ENCODE results near the gene ANKRD55. TPM values are rescaled to one million over a fixed set of nuclear protein-coding genes. Genes with fewer than 3 reads are reported as not detected.
"Not testable (repeated sequence)": the region's sequence is repeated elsewhere in the genome, so short reads cannot be mapped to it uniquely, and the experiment has no call there.

Gene ANKRD55
- total and polyA plus RNA-seq, 2 of the 8 experiments (the other 6 are each of a cell fraction or from before 2014, with no cell fraction given): not detected

GRCh38 chr5:56122360-56122985 is 110.7 kb downstream of the ANKRD55 start:
- H3K79me2 ChIP-seq (ENCODE audit: control insufficient read depth in 1 of 2, insufficient read depth in 2 of 2, low read length in 2 of 2); H3K27ac ChIP-seq (ENCODE audit: low read depth, low read length); H3K14ac ChIP-seq (ENCODE audit: insufficient read length); H3K23me2 ChIP-seq (ENCODE audit: low read depth, low read length); H2BK20ac ChIP-seq (ENCODE audit: low read length); H2BK5ac ChIP-seq (ENCODE audit: low read depth, low read length); H3K27me3 ChIP-seq (replicated peaks in 1 of 4; ENCODE audit: control insufficient read depth in 3 of 4, extremely low read depth in 1 of 4, insufficient read depth in 3 of 4, low read length in 3 of 4); H2BK12ac ChIP-seq (ENCODE audit: low read depth, low read length); H3K79me1 ChIP-seq (ENCODE audit: low read depth, low read length); H3K4me2 ChIP-seq (ENCODE audit: insufficient read depth in 1 of 2, low read depth in 2 of 2, low read length in 2 of 2); H3K18ac ChIP-seq (ENCODE audit: extremely low read depth, low read length); H3K4ac ChIP-seq (replicated peaks; ENCODE audit: insufficient read length, low read depth, low read length); H4K20me1 ChIP-seq (replicated peaks in 1 of 2; ENCODE audit: control insufficient read depth in 1 of 2, insufficient read depth in 2 of 2, low read length in 2 of 2); H3K56ac ChIP-seq (replicated peaks; ENCODE audit: insufficient read length, low read depth, low read length); DNase-seq (ENCODE audit: low read depth in 1 of 2, low spot score in 2 of 2); H3K36me3 ChIP-seq (ENCODE audit: control insufficient read depth in 2 of 4, insufficient read depth in 4 of 4, low read length in 3 of 4); H3K4me3 ChIP-seq (ENCODE audit: extremely low read depth in 1 of 4, insufficient read depth in 2 of 4, low read depth in 3 of 4, low read length in 4 of 4); CTCF ChIA-PET (ENCODE audit: partially characterized antibody); H2AK5ac ChIP-seq (ENCODE audit: low read depth, low read length); H2AFZ ChIP-seq (ENCODE audit: low read length); H4K8ac ChIP-seq (ENCODE audit: extremely low read depth, insufficient read depth, low read length); FAIRE-seq; POLR2A ChIA-PET (ENCODE audit: partially characterized antibody); H2BK15ac ChIP-seq (ENCODE audit: low read length); H3K23ac ChIP-seq (ENCODE audit: insufficient read length); H2BK120ac ChIP-seq (replicated peaks; ENCODE audit: low read depth, low read length); H3K9ac ChIP-seq (replicated peaks in 1 of 4; ENCODE audit: extremely low read depth in 1 of 4, low read depth in 3 of 4, low read length in 3 of 4); H3K9me3 ChIP-seq (ENCODE audit: insufficient read depth in 2 of 2, low read depth in 1 of 2, low read length in 1 of 2); H4K5ac ChIP-seq (ENCODE audit: insufficient read length, low read depth, low read length); H4K91ac ChIP-seq (replicated peaks; ENCODE audit: insufficient read length, low read length); H3K4me1 ChIP-seq (replicated peaks in 1 of 4; ENCODE audit: control insufficient read depth in 3 of 4, insufficient read depth in 4 of 4, low read length in 3 of 4): not testable (repeated sequence)
- 97% methylated on average over 8 of the region's 9 CpGs; no CpG with 5 or more reads in 1 of the 2 experiments for WGBS, 2 experiments (ENCODE audit: extremely low coverage in 1 of 2, insufficient coverage in 1 of 2, insufficient read length in 1 of 2, insufficient replicate concordance in 2 of 2, low coverage in 1 of 2, low lambda C conversion rate in 2 of 2, missing lambda C conversion rate in 1 of 2)
